GM19043 (cell line): ENCODE measurements around the gene R3HDM4.
"Not testable (repeated sequence)": the region's sequence is repeated elsewhere in the genome, so short reads cannot be mapped to it uniquely, and the experiment has no call there.

Source experiments
- ATAC-seq: cut with Tn5 transposase; IDR thresholded peaks from one replicate; pipeline ENCODE4 v1.9.1; 2021; ENCODE audit warnings: low read depth; ENCODE audit not compliant: unreplicated experiment

Gene R3HDM4

GRCh38 chr19:878751-879561 lies 34.1 kb downstream of the R3HDM4 start:
- ATAC-seq = not testable (repeated sequence)

- ATAC-seq = not testable (repeated sequence)
Measured at GRCh38 chr19:877992-878660, 34.9 kb downstream of the R3HDM4 start.

GRCh38 chr19:876780-877314 lies 36.2 kb downstream of the R3HDM4 start:
- no peak for ATAC-seq

GRCh38 chr19:876089-876488 lies 36.9 kb downstream of the R3HDM4 start:
- ATAC-seq = no peak

- no peak for ATAC-seq
Measured at GRCh38 chr19:875265-875879, 37.6 kb downstream of the R3HDM4 start.

- no peak for ATAC-seq
Measured at GRCh38 chr19:873561-874041, 39.4 kb downstream of the R3HDM4 start.

- ATAC-seq = no peak
Measured at GRCh38 chr19:873084-873483, 39.9 kb downstream of the R3HDM4 start.

GRCh38 chr19:872266-872951 lies 40.6 kb downstream of the R3HDM4 start:
- ATAC-seq = no peak

GRCh38 chr19:871446-872265 lies 41.4 kb downstream of the R3HDM4 start:
- ATAC-seq = no peak

GRCh38 chr19:870963-871401 lies 42.0 kb downstream of the R3HDM4 start:
- ATAC-seq = no peak

GRCh38 chr19:870314-870713 lies 42.7 kb downstream of the R3HDM4 start:
- ATAC-seq = no peak

- no peak for ATAC-seq
Measured at GRCh38 chr19:869245-870177, 43.5 kb downstream of the R3HDM4 start.

GRCh38 chr19:868458-869244 lies 44.4 kb downstream of the R3HDM4 start:
- ATAC-seq = no peak

GRCh38 chr19:867855-868457 lies 45.1 kb downstream of the R3HDM4 start:
- ATAC-seq = no peak

- no peak for ATAC-seq
Measured at GRCh38 chr19:867301-867793, 45.7 kb downstream of the R3HDM4 start.

- ATAC-seq = no peak
Measured at GRCh38 chr19:866769-867300, 46.2 kb downstream of the R3HDM4 start.

GRCh38 chr19:863315-863620 lies 49.8 kb downstream of the R3HDM4 start:
- no peak for ATAC-seq
